C4-2B (cell line): ENCODE data around the gene CHCHD6.

Source experiments
- H3K27ac ChIP-seq: fragments of 450-650 bp; 2 replicates; pipeline ENCODE4 v1.5.1; 2017
- CTCF ChIP-seq: fragments of 450-650 bp; conservative IDR thresholded peaks from 2 replicates; pipeline ENCODE4 v1.5.1; 2017; ENCODE audit warnings: mild to moderate bottlenecking
- ZFX ChIP-seq: fragments of 450-650 bp; IDR thresholded peaks from 2 replicates; pipeline ENCODE4 v1.6.1; 2017

The CHCHD6 gene

GRCh38 chr3:126948980-126949535, 245.0 kb downstream of the CHCHD6 start:
- H3K27ac ChIP-seq, result no peak overlapping the region
- no peak for TF ChIP-seq CTCF
- no peak for TF ChIP-seq ZFX

GRCh38 chr3:126951561-126951960, 247.5 kb downstream of the CHCHD6 start:
- H3K27ac ChIP-seq, result no peak overlapping the region
- TF ChIP-seq CTCF (no peak), ZFX (no peak)

GRCh38 chr3:126952261-126952982, 248.4 kb downstream of the CHCHD6 start:
- no peak overlapping the region for H3K27ac ChIP-seq
- TF ChIP-seq CTCF (no peak), ZFX (no peak)

GRCh38 chr3:126952983-126953660, 249.1 kb downstream of the CHCHD6 start:
- no peak overlapping the region for H3K27ac ChIP-seq
- TF ChIP-seq ZFX (no peak), CTCF (no peak)

GRCh38 chr3:126954141-126954842, 250.3 kb downstream of the CHCHD6 start:
- TF ChIP-seq CTCF, result no peak
- no peak for TF ChIP-seq ZFX
- H3K27ac ChIP-seq, result no peak overlapping the region

- TF ChIP-seq ZFX (no peak), CTCF (no peak)
- no peak overlapping the region for H3K27ac ChIP-seq
Measured at GRCh38 chr3:126955004-126955790, 251.2 kb downstream of the CHCHD6 start.
